Fibroblast of skin of left quadriceps (primary cell): Measurements from ENCODE around the gene RRP12.

Experiments
- DNase-seq, 2 experiments: peaks; one replicate each; pipeline ENCODE4 v3.0.0-alpha.2; 2013; ENCODE audit warnings: low read depth in 2 of 2

The RRP12 gene

GRCh38 chr10:97311111-97311626, 90.0 kb downstream of the RRP12 start:
- no peak for DNase-seq

GRCh38 chr10:97307866-97308780, 93.0 kb downstream of the RRP12 start:
- no peak for DNase-seq

- DNase-seq: no peak
These were observed 93.7 kb downstream of the RRP12 start for GRCh38 chr10:97307441-97307840.
